WTC11 (cell line): ENCODE results near the gene OTUD7B.

Source experiments
- ATF1 ChIP-seq: sonication (generic); formaldehyde crosslinking; IDR thresholded peaks from 2 replicates; pipeline ENCODE4 v1.8.1; 2023; ENCODE audit warnings: mild to moderate bottlenecking, moderate library complexity, missing genetic modification reagents
- ATF3 ChIP-seq: sonication (generic); formaldehyde crosslinking; conservative IDR thresholded peaks from 2 replicates; pipeline ENCODE4 v1.8.1; 2022; ENCODE audit warnings: mild to moderate bottlenecking, missing genetic modification reagents
- ATF6 ChIP-seq: sonication (generic); formaldehyde crosslinking; IDR thresholded peaks from 2 replicates; pipeline ENCODE4 v1.8.1; 2023; ENCODE audit warnings: mild to moderate bottlenecking, missing genetic modification reagents
- CTCF ChIP-seq: fragments of 200-600 bp; IDR thresholded peaks from 2 replicates; pipeline ENCODE4 v1.8.0; 2022; ENCODE audit warnings: antibody characterized with exemption
- ERG ChIP-seq: fragments of 250-450 bp; sonication (Bioruptor Pico); IDR thresholded peaks from 2 replicates; pipeline ENCODE4 v1.8.0; 2021; ENCODE audit warnings: mild to moderate bottlenecking
- ESRRA ChIP-seq: sonication (generic); formaldehyde crosslinking; IDR thresholded peaks from 2 replicates; pipeline ENCODE4 v1.8.1; 2022; ENCODE audit warnings: mild to moderate bottlenecking, missing genetic modification reagents, borderline replicate concordance
- FOXP1 ChIP-seq: sonication (generic); formaldehyde crosslinking; IDR thresholded peaks from 2 replicates; pipeline ENCODE4 v1.8.0; 2022; ENCODE audit warnings: missing genetic modification reagents, mild to moderate bottlenecking, moderate library complexity, borderline replicate concordance
- JUN ChIP-seq: sonication (generic); formaldehyde crosslinking; IDR thresholded peaks from 2 replicates; pipeline ENCODE4 v1.8.0; 2023; ENCODE audit warnings: mild to moderate bottlenecking, missing genetic modification reagents
- TCF7 ChIP-seq: sonication (generic); formaldehyde crosslinking; IDR thresholded peaks from 2 replicates; pipeline ENCODE4 v1.8.0; 2022; ENCODE audit warnings: mild to moderate bottlenecking, low read depth, missing genetic modification reagents, moderate library complexity
- ZNF263 ChIP-seq: sonication (generic); formaldehyde crosslinking; IDR thresholded peaks from 2 replicates; pipeline ENCODE4 v1.8.1; 2022; ENCODE audit warnings: low read depth, mild to moderate bottlenecking, moderate library complexity, missing genetic modification reagents
- ZNF532 ChIP-seq: fragments of 250-450 bp; sonication (Bioruptor Pico); IDR thresholded peaks from 2 replicates; pipeline ENCODE4 v1.9.0; 2021; ENCODE audit warnings: mild to moderate bottlenecking, borderline replicate concordance
- ZSCAN18 ChIP-seq: fragments of 250-450 bp; sonication (Bioruptor Pico); IDR thresholded peaks from 2 replicates; pipeline ENCODE4 v2.1.2; 2022; ENCODE audit warnings: mild to moderate bottlenecking, moderate library complexity

GRCh38 chr1:150051089-150051373, 40.5 kb upstream of the OTUD7B start:
- no peak for TF ChIP-seq ATF1
- no peak for TF ChIP-seq CTCF
- no peak for TF ChIP-seq ZSCAN18 (CRISPR knock-in tag)
- TF ChIP-seq ATF6 (CRISPR knock-in tag): no peak
- TF ChIP-seq ATF3 (CRISPR knock-in tag): no peak
- no peak for TF ChIP-seq ZNF263 (CRISPR knock-in tag)
- no peak for TF ChIP-seq FOXP1 (CRISPR knock-in tag)
- TF ChIP-seq ESRRA: no peak
- TF ChIP-seq ERG: no peak
- TF ChIP-seq TCF7 (CRISPR knock-in tag): no peak
- no peak for TF ChIP-seq ZNF532 (CRISPR knock-in tag)
- no peak for TF ChIP-seq JUN (CRISPR knock-in tag)
